Jurkat, Clone E6-1 (cell line): Measurements from ENCODE around the gene BTBD9.

Source experiments
- DNase-seq: peaks from one replicate; pipeline ENCODE4 v3.0.0-alpha.2; 2011; ENCODE audit warnings: low read depth, low spot score
- H3K4me3 ChIP-seq: 2 replicates; pipeline ENCODE4 v1.5.1; 2011; ENCODE audit warnings: mild to moderate bottlenecking, low read length, control low read depth, moderate library complexity

The BTBD9 gene

DNA sequence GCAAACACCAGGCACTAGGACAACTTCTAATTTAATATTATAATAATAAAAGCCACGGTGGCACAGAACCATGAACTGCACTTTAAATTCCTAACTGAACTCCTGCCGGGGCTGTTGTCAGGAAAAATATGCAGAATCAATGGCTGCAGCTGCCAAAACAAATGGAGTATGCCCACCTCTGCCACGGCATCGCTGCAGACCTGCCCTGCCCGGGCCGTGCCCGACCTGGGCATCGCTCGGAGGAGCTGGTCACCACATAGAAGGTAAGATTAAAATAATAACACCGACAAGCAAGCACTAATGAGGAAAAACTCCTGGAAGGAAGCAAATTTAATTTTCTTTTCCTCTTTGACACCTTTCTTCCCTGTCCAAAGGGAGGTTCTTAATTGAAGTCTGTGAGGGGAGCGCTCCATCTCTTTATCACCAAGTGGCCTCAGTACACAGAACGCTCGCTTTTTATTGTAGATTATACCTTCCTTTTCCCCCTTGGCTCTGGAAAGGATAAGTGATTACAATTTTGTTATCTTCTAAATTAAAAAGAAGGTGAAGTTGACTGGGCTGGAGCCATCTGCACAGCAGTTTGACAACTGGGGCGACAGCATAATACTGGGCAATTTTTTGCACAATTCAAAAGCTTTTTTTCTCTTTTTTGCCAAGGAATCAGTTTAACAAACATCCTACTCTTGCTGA lies 468.9 kb downstream of the BTBD9 start:
- no peak overlapping the region for H3K4me3 ChIP-seq
- no peak for DNase-seq

DNA sequence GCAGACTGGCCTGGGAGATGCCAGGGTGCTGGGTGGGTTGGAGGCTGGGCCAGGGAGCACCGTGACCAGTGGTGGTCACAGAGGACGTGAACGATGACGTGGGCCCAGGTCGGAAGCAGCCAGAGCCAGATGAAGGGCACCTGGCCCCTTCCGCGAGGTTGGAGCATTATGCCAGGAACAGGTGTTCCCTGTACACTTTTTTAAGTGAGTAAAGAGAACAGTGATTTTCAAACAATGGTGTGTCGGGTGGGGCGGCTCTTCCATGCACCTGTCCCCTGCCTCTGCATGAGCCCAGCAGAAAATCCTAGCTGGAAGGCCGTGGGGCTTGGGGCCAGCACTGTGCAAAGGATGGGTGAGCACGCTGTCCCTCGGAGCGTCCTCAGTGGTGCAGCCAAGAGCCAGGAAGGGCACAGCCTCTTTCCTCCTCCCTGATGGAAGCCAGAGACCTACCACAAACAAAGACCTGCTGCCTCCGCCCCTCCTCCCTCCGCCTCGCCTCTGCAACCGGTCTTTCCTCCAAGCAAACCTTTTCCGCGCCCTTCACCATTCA lies 469.7 kb downstream of the BTBD9 start:
- H3K4me3 ChIP-seq, result no peak overlapping the region
- no peak for DNase-seq

DNA sequence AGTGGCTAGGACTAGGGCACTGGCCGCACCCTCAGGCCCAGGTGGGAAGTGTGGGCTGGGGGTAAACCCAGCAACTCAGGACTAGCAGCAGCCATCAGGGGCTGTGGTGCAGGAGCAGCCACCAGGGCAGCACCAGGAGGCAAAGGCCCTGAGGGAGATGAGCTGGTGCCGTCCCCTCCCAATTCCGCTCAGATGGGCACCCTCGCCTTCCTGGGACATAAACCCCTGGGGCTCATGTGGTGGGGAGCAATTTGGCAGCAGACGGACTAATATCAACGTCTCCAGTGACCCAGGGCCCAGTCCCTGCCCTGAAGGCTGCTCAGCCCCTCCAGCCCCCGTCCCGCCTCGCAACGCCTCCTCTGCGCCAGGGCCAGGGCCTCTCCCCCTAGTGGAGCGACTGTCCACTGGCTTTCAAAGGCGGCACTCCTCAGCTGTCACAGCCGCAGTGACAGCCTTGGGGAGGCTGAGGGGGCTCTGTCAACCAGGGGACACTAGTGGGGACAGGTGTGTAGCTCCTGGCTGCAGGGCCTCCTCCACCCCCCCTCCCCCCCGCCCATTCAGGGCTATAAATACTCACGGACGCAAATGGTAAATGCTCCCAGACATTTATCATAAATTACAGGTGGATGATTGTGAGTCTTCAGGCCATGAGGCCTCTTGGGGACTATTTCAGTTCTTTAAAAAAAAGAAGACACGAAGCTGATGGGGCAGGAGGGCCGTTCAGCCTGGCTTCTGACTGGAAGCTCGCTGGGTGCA lies 470.3 kb downstream of the BTBD9 start:
- no peak for DNase-seq
- H3K4me3 ChIP-seq, result no peak overlapping the region

DNA sequence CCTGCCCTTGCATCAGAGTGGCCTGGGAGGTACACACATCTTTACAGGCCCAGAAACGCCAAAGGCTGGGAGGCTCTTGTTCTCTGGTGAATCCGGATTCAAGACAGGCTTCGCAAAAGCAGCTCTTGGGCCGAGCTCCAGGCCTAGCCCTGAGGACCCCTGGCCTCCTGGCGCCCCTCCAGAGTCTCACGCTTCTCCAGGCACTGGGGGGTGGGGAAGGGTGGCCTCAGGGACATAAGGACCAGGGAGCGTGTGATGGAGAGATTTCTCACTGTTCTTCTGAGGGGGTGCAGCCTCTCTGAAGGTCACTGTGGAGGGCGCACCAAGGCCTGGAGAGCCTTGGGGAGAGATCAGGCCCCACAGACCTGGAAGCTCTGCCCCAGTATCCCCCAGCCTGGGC lies 471.0 kb downstream of the BTBD9 start:
- DNase-seq, result no peak
- H3K4me3 ChIP-seq, result no peak overlapping the region

DNA sequence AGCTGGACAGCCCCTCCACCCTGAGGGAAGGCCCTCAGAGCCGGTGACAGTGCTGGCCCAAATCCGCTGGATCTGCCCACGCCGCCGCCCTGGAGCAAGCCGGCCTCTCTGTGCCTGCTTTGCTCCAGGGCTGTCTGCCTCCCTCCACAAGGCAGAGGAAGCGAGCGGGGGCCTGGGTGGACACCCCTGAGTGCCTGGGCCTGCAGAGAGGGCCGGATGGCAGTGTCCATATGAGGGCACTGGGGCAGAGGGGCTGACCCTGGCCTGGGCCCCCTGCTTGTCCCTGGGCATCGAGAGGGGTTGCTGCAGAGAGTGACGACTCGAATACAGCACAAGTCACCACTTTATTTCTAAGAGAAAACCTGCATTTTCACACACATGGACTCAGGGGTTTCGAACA lies 471.6 kb downstream of the BTBD9 start:
- DNase-seq, result no peak
- H3K4me3 ChIP-seq, result no peak overlapping the region

DNA sequence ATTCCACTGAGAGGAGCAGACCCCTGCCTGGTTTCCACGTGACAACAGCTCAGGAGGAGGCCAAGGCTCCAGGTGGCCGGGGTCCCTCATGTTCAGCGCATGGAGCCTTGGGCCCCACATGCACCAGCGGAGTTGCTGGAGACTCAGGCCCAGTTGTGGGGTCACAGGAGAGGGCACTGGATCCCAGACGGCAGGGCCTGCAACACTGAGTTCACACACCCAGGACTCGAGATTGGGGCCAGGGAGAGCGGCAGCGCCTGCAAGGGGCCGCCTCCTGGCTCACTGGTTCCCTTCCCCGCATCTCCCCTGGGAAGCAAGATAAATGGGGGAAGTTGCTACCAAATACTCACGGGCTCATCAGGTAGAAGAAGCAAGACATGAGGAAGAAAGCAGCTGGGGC lies 472.1 kb downstream of the BTBD9 start:
- no peak overlapping the region for H3K4me3 ChIP-seq
- DNase-seq, result no peak

DNA sequence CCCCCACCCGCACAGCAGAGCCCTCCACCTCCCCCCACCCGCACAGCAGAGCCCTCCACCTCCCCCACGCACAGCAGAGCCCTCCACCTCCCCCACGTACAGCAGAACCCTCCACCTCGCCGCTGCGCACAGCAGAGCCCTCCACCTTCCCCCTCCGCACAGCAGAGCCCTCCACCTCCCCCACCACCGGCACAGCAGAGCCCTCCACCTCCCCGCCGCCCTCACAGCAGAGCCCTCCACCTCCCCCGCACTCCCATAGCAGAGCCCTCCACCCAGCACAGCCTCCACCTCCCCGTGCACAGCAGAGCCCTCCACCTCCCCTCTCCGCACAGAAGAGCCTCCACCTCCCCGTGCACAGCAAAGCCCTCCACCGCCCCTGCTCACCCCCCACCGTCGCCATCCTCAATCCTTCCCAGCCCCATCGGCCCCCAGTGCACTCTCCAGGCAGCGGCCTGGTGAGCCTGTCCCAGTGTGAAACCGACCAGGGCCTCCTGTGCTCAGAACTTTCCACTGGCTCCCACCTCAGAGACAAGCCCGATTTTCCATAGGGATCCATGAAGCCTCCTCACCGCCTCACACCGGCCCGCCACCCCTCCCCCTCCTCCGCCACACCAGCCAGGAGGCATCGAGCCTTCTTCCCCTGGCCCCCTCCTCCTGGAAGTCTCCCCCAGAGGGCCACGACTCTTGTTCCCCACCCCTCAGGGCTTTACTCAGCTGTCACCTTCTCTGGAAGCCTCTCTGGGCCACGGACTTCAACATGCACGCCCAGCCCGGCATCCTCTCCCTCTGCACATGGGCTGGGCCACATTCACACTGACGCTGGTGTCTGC lies 473.1 kb downstream of the BTBD9 start:
- DNase-seq, result no peak
- no peak overlapping the region for H3K4me3 ChIP-seq

DNA sequence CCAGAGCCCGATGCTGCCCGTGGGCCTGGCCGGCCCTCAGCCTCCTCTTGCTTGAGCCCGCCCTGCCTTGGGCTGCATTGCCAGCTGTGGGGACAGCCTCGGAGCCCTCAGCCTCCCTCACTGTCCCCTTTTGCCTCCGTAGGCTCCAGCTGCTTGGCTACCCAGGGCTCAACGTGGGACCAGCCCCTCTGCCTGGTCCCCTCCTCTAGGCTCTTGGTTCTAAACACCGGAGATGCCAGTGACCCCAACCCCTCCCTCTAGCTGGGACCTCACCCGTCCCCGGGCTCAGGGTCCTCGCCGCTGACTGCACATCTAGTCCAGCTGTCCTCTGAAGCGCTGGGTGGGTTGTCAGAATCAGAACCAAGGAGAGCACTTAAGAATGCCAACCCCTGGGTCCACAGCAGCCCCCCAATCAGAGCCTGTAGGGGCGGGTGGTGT lies 475.0 kb downstream of the BTBD9 start:
- no peak overlapping the region for H3K4me3 ChIP-seq

DNA sequence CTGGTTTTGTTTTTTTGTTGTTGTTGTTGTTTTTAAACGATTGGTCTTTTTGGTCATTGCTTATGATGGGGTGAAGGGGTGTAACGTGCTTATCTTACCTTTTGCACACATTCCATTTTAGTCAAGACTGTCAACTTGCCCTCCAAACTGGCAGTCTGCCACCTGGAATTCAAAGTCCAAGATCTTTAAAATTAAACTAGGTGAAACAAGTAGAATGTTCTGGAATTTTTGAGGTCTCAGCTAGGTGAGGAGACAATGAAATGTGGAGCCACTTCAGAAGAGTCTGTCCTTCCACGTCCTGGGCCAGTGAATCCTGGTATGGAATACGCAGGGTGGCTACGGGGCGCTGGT lies 475.6 kb downstream of the BTBD9 start:
- H3K4me3 ChIP-seq, result no peak overlapping the region
- no peak for DNase-seq

More for the DNA sequence above, 475.0 kb downstream of the BTBD9 start:
- no peak for DNase-seq

DNA sequence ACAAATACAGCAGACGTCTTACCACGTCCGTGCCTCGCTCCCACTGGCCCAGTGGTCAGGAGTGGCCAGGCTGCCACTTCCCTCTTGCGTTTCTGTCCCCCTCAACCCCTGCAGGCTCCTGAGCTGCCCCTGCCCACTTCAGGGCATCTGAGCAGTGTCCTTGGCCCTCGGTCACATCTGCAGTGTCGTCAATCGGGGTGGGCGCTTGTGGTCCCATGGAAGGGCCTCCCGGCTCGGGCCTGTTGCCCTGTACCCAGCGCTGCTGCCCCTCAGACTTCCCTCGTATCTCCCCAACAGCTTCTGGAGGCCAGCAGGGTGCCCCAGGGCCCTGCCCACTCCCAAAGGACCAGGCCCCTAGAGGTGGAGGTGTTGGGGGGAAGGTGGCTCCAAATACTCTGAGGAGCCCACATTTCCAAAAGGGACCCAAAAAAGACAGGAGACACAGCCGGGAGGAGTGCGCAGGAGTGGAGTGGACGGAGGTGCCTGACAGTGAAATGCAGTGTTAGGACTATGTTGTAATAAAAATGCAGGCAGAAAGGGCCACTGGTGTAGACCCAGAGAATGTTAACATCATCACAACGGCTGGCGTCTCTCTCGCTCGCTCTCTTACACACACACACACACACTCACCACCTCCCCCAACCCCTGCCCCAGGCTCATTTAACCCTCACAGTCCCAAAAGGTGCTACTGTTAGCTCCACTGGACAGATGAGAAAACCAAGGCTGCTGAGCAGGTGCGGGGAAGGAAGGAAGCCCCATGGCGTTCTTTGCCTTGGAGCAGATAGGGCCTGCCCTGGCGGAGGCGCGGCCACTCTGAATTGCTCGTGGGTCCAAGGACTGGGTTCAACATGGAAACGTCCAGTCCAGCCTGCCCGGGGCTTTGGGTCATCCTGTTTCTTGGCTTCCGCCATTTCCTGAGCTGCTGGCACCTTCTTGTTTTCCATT lies 476.3 kb downstream of the BTBD9 start:
- no peak for DNase-seq
- H3K4me3 ChIP-seq, result no peak overlapping the region

DNA sequence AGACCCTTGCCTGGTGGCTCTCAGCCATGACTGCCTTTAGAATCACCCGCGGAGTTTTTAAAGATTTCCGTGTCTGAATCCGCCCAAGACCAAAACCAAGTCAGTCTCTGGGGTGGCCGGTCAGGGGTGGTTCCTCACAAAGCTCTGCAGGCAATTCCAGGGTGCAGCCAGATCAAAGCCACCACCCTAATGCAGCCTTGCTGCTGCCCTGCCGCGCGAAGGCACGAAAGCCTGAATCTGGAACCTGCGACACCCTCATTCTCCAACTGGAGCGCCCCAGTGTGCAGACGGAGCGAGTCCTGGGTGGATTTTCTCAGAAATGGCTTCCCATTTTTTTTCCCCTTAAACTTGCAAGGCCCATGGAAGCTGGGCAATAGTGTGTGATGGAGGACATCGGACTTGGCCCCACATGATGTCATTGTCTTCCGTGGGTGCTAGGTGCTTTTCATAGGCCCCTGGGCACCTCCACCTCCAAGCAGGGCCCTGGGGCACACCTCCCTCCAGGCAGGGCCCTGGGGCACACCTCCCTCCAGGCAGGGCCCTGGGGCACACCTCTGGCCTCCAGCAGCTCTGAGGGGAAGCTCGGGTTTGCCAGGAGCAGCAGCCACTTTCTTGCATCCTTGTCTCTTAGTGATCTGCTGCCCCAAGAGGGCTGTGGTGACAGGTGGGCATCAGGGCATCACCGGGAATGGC lies 477.1 kb downstream of the BTBD9 start:
- DNase-seq, result no peak
- H3K4me3 ChIP-seq, result no peak overlapping the region

DNA sequence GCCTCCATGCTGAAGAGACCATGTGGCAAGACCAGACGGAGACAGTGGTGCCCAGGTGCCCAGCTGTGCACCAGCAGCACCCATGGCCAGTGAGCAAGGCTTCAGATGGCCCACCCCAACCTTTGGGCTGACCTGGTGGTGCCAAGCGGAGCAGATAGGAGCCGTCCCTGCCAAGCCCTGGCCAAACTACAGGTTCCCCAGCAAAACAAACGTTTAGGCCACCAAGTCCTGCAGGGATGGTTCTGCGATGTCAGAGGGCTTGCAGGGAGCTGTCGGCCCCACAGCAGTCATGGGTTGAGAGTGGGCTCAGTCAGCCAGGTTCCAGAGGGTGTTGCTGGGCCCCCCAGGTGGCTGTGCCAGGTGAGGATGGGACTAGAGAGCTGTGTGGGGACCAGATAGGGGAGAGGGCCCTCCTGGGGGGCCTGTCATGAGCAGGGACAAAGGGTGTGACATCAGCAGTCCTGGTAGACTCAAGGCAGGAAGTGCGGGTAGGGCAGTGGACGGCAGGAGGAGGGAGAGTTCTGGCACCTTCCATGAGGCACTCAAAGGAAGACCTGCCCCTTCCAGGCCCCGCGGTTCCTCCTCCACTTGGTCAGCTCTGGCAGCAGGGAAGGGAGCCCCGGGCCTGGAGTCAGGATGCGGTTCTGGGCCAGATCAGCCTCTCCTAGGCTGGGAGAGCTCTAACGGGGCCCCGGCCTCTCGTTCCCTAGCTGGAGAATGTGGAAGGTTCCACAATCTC lies 477.8 kb downstream of the BTBD9 start:
- no peak for DNase-seq
- H3K4me3 ChIP-seq, result no peak overlapping the region

DNA sequence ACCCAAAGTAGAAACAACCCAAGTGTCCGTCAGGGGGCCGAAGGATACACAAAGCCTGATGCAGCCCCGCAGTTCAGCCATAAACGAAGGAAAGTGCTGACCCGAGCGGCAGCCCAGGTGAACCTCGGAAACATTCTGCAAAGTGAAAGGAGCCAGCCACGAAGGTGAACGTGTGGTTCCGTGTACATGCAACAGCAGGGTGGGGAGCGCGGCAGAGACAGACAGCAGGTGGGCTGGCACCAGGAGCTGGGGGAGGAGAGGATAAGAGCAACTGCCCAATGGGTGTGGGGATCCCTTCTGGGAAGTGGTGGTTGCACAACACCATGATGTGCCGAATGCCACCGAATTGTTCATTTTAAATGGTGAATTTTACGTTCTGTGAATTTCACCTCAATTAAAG lies 478.4 kb downstream of the BTBD9 start:
- DNase-seq, result no peak
- no peak overlapping the region for H3K4me3 ChIP-seq

DNA sequence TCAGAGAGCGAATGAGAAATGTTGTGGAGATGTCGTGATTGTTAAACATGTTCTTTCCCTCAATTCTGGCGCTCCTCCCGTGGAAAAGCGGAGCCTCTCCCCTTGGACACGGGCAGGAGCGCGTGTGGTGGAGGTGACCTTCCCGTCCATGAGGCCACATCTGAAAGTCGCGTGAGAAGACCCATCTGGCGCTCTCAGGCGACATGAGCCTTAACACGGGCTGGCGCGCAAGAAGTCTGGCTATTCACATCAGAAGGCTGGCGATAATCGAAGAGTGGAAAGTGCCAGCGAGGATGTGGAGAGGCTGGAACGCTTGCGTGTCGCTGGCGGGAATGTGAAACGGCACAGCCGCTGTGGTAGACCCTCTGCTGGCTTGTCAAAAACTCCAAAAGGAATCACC lies 478.9 kb downstream of the BTBD9 start:
- no peak for DNase-seq

DNA sequence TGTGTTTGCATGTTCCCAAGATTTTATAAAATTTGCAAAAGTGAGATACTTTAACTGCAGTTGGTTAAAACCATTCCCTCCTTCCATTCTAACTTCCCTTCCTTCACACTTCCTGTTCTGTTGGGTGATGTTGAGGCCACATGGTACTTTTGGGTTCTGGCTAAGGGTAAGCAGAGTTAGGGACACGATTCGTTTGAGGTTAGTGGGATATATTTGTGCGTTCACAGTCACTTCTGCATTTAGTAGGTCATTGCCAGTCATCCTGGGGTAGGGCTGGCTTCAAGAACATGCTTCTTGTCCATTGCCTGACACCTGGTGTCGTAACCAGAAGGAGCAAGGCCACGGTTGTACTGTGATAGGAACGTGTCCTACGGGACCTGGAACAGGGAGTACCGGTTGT lies 480.1 kb downstream of the BTBD9 start:
- H3K4me3 ChIP-seq, result no peak overlapping the region
- no peak for DNase-seq

More for the DNA sequence above, 478.9 kb downstream of the BTBD9 start:
- H3K4me3 ChIP-seq, result no peak overlapping the region

DNA sequence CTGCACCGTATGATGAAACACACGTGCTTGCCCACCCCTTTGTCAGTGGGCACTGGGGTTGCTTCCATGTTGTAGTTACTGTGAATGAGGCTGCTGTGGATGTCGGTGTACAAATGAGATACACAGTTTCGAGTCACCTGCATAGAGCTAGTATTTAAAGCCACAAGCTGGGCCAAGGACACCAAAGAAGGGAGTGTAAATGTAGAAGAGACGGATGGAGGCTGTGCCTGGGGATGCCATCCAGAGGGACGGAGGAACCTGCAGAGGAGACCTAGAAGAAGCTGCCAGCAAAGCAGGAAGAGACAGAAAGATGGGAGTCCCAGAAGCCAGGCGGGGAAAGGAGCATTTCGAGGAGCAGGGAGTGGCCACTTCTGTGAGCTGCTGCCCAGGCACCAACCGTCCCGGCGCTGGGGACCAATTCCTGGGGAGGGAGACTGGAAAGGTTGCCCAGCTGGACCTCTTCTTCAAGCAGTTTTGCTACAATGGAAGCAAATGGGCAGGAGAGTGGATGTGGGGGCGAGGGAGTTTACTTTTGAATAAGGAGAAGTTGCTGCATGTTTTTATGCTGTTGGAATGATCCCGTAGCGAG lies 480.9 kb downstream of the BTBD9 start:
- no peak for DNase-seq
- no peak overlapping the region for H3K4me3 ChIP-seq

DNA sequence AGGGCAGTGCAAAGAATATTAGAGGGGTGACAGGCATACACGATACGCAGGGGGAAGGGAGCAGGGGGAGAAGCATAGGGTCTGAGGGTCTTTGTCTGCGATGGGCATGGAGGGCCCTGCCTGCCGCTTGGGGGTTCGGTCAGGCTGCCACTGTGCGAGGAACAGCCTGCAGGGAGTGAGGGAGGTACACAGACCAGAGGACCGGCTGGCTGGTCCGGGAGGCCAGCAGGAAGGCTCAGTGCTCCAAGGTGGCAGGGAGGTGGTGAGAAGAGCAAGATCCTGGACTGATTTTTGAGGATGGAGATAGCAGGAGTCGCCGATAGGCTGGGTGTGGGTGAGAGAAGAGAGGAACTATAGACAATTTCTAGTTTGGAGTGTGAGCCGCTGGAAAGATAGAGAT lies 481.8 kb downstream of the BTBD9 start:
- no peak for DNase-seq
- H3K4me3 ChIP-seq, result no peak overlapping the region
